SK-N-SH (cell line): Measurements from ENCODE around the gene CDK1. TPM values are rescaled to one million over a fixed set of nuclear protein-coding genes. Genes with fewer than 3 reads are reported as not detected.

Source experiments
- CTCF ChIA-PET: fragments of 300-600, 350-600 bp; formaldehyde crosslinking; extraction: SDS; loops from one replicate; lab custom pipeline; 2021; lab: Yijun Ruan, JAX
- POLR2A ChIA-PET: fragments of 350-600 bp; sonication (Branson Sonifier 250); formaldehyde crosslinking; extraction: SDS; loops from one replicate; lab custom pipeline; 2020; ENCODE audit warnings: antibody characterized with exemption, inconsistent platforms; lab: Yijun Ruan, JAX
- DNase-seq: peaks from one replicate; pipeline ENCODE4 v3.0.0; 2012
- H2AFZ ChIP-seq: fragments of 200-600 bp; sonication (generic); 2 replicates; pipeline ENCODE4 v1.8.1; 2016; ENCODE audit warnings: antibody characterized with exemption, mild to moderate bottlenecking, low read depth
- H3F3A ChIP-seq: fragments of 200-600 bp; sonication (generic); replicated peaks from 2 replicates; pipeline ENCODE3; 2016; ENCODE audit warnings: antibody characterized with exemption, mild to moderate bottlenecking; ENCODE audit not compliant: insufficient read depth
- H3K27ac ChIP-seq, 2 experiments: fragments of 200-500 bp in 1 of 2; fragments of 200-600 bp in 1 of 2; sonication (Bioruptor generic) in 1 of 2; sonication (generic), shearing (Covaris generic) in 1 of 2; 2 replicates each; pipeline versions ENCODE4 v1.5.1 to v1.6.1; 2014 to 2016; ENCODE audit warnings: low read depth in 2 of 2, inconsistent platforms in 1 of 2, low read length in 1 of 2, mild to moderate bottlenecking in 1 of 2, mixed read lengths in 1 of 2
- H3K27me3 ChIP-seq: fragments of 200-600 bp; sonication (generic), shearing (Covaris generic); 2 replicates; pipeline ENCODE4 v1.6.1; 2016; ENCODE audit warnings: mixed run types; ENCODE audit not compliant: insufficient read depth
- H3K36me3 ChIP-seq, 2 experiments: fragments of 200-500 bp in 1 of 2; fragments of 200-600 bp in 1 of 2; sonication (Bioruptor generic) in 1 of 2; sonication (generic) in 1 of 2; replicated peaks in 1 of 2; 2 replicates each; pipeline versions ENCODE3 to v1.5.1; 2014 to 2016; ENCODE audit warnings: low read length in 1 of 2, mild to moderate bottlenecking in 1 of 2; ENCODE audit not compliant: insufficient read depth in 2 of 2, control insufficient read depth in 1 of 2
- H3K4me1 ChIP-seq, 2 experiments: fragments of 200-500 bp in 1 of 2; fragments of 200-600 bp in 1 of 2; sonication (Bioruptor generic) in 1 of 2; sonication (generic), shearing (Covaris generic) in 1 of 2; 2 replicates each; pipeline versions ENCODE4 v1.5.1 to v1.6.1; 2014 to 2016; ENCODE audit warnings: low read depth in 1 of 2, low read length in 1 of 2, mixed run types in 1 of 2; ENCODE audit not compliant: insufficient read depth in 2 of 2, control insufficient read depth in 1 of 2
- H3K4me2 ChIP-seq: fragments of 200-600 bp; sonication (generic), shearing (Covaris generic); 2 replicates; pipeline ENCODE4 v1.6.1; 2017; ENCODE audit warnings: mixed run types
- H3K4me3 ChIP-seq, 2 experiments: fragments of 200-500 bp in 1 of 2; fragments of 200-600 bp in 1 of 2; sonication (Bioruptor generic) in 1 of 2; sonication (generic), shearing (Covaris generic) in 1 of 2; 2 replicates each; pipeline versions ENCODE4 v1.5.1 to v1.8.1; 2014 to 2016; ENCODE audit warnings: low read depth in 2 of 2, inconsistent platforms in 1 of 2, low read length in 1 of 2, mild to moderate bottlenecking in 1 of 2, mixed read lengths in 1 of 2, moderate library complexity in 1 of 2
- H3K79me2 ChIP-seq: fragments of 200-600 bp; sonication (generic); 2 replicates; pipeline ENCODE4 v1.8.1; 2017; ENCODE audit warnings: mild to moderate bottlenecking; ENCODE audit not compliant: insufficient read depth
- H3K9ac ChIP-seq: fragments of 200-600 bp; sonication (generic); 2 replicates; pipeline ENCODE4 v1.6.1; 2017; ENCODE audit warnings: mixed run types
- H3K9me2 ChIP-seq: fragments of 200-600 bp; sonication (generic); 2 replicates; pipeline ENCODE4 v1.6.1; 2017; ENCODE audit warnings: mixed run types
- H3K9me3 ChIP-seq: fragments of 200-600 bp; sonication (generic); 2 replicates; pipeline ENCODE4 v1.6.1; 2017; ENCODE audit warnings: mixed run types, mild to moderate bottlenecking, moderate library complexity
- H4K20me1 ChIP-seq: fragments of 200-600 bp; sonication (generic); 2 replicates; pipeline ENCODE4 v1.6.1; 2017; ENCODE audit warnings: mild to moderate bottlenecking, mixed run types; ENCODE audit not compliant: insufficient read depth
- ELF1 ChIP-seq: IDR thresholded peaks from 2 replicates; pipeline ENCODE4 v1.4.0; 2012
- EP300 ChIP-seq, 2 experiments: IDR thresholded peaks; 2 replicates each; pipeline versions ENCODE4 v1.4.0 to v1.6.1; 2012; ENCODE audit warnings: borderline replicate concordance in 1 of 2, low read depth in 1 of 2, low read length in 1 of 2
- EZH2phosphoT487 ChIP-seq: fragments of 200-600 bp; sonication (generic); IDR thresholded peaks from 2 replicates; pipeline ENCODE4 v1.6.1; 2017; ENCODE audit warnings: low read depth, mixed run types, mild to moderate bottlenecking, antibody characterized with exemption, moderate library complexity, borderline replicate concordance
- FOSL2 ChIP-seq: IDR thresholded peaks from 2 replicates; pipeline ENCODE4 v1.4.0; 2012; ENCODE audit warnings: low read depth, mild to moderate bottlenecking, moderate library complexity, borderline replicate concordance
- FOXJ3 ChIP-seq: sonication (generic); formaldehyde crosslinking; IDR thresholded peaks from 2 replicates; pipeline ENCODE4 v1.5.1; 2020; ENCODE audit warnings: mild to moderate bottlenecking, missing genetic modification reagents
- FOXM1 ChIP-seq: IDR thresholded peaks from 2 replicates; pipeline ENCODE4 v1.4.0; 2012; ENCODE audit warnings: low read depth, mild to moderate bottlenecking
- GATA2 ChIP-seq: sonication (generic); formaldehyde crosslinking; IDR thresholded peaks from 2 replicates; pipeline ENCODE4 v1.5.0; 2020; ENCODE audit warnings: mild to moderate bottlenecking, missing genetic modification reagents
- JUND ChIP-seq: IDR thresholded peaks from 2 replicates; pipeline ENCODE4 v1.4.0; 2012
- MEF2A ChIP-seq: IDR thresholded peaks from 2 replicates; pipeline ENCODE4 v1.4.0; 2012; ENCODE audit warnings: low read depth, borderline replicate concordance
- NRF1 ChIP-seq: IDR thresholded peaks from 2 replicates; pipeline ENCODE4 v1.6.1; 2012; ENCODE audit warnings: low read depth, mild to moderate bottlenecking, low read length
- RXRA ChIP-seq: IDR thresholded peaks from 2 replicates; pipeline ENCODE4 v1.4.0; 2012; ENCODE audit warnings: low read depth, mild to moderate bottlenecking, borderline replicate concordance
- SIN3A ChIP-seq: IDR thresholded peaks from 2 replicates; pipeline ENCODE4 v1.6.1; 2012; ENCODE audit warnings: low read depth, mild to moderate bottlenecking, low read length, moderate library complexity, borderline replicate concordance
- TCF12 ChIP-seq: IDR thresholded peaks from 2 replicates; pipeline ENCODE4 v1.4.0; 2012
- TEAD4 ChIP-seq: IDR thresholded peaks from 2 replicates; pipeline ENCODE4 v1.4.0; 2012; ENCODE audit warnings: mild to moderate bottlenecking, borderline replicate concordance; ENCODE audit not compliant: insufficient read depth
- YY1 ChIP-seq: IDR thresholded peaks from 2 replicates; pipeline ENCODE4 v1.4.0; 2012; ENCODE audit warnings: low read depth, mild to moderate bottlenecking
- ZBTB33 ChIP-seq: IDR thresholded peaks from 2 replicates; pipeline ENCODE4 v1.4.0; 2012; ENCODE audit warnings: low read depth, borderline replicate concordance
- WGBS: methylation state at CpG from one replicate; pipeline ENCODE4 v1.1.6; 2017; ENCODE audit warnings: low lambda C conversion rate; 5-methylcytosine and 5-hydroxymethylcytosine counted together
- polyA plus RNA-seq, 3 experiments: library from polyadenylated mRNA; depleted of rRNA; stranded (reverse); fragments of >200 nt; gene quantifications; 2 replicates each; pipeline ENCODE4 v1.2.3, GENCODE V29; 2012
- TF ChIP-seq, protein P1 (sequence below): fragments of 150-350 bp; IDR thresholded peaks from 2 replicates; pipeline ENCODE4 v1.6.1; 2017; ENCODE audit warnings: antibody characterized with exemption, low read length, low read depth, borderline replicate concordance
- TF ChIP-seq, protein P2 (sequence below): IDR thresholded peaks from 2 replicates; pipeline ENCODE4; 2012
- TF ChIP-seq, protein P3 (sequence below): IDR thresholded peaks from 2 replicates; pipeline ENCODE4 v1.4.0; 2012; ENCODE audit warnings: low read depth

The CDK1 gene
- polyA plus RNA-seq, 1 of the 3 experiments (the other 2 are of a cell fraction): 20.8 TPM

DNA sequence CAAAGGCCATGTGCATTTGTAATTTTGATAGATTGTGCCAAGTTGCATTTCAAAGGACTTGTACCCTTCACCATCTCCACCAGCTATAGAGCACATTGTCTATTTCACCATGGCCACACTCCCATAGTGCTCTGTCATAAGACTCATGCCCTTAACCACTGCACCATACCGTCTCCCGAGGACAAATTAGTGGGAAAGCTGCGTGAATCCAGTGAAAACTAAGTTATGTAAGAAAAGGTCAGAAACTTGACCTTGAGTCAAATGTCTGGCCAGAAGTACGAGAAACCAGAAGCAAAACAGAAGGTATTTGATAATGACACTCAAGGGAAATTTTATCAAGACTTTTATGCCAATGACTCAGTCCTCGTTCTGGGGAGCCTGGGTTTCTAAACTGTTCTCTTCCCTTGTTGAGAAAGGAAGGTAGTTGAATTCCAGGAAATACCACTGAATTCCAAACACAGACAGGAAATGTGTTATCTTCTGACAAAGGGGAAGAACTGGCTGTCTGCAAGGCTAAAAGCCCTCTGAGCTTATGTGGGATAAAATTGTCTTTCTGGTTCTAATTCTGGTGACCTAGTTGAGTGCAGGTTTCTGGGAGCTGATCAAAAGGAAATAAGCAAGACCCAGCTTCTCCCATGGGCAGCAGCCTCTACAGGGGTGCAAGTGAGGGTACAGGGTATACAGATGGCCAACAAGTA lies 49.7 kb downstream of the CDK1 start:
- Histone ChIP-seq H3K4me2 (peak overlapping the region; percentile 72), H3K27ac (peak overlapping the region; percentile 80 to 91), H3K4me3 (peak overlapping the region in 1 of 2 experiments; percentile 42; a peak in 2 of 4 replicates), H3K4me1 (peaks cover 2 to 16% of the 10 kb centered on the region in 2 experiments; a peak in 2 of 4 replicates), H3F3A (peaks cover 24% of the 10 kb centered on the region), H4K20me1 (no peaks in the 10 kb centered on the region), H3K9me2 (no peaks in the 10 kb centered on the region), H3K9me3 (no peaks in the 10 kb centered on the region), H3K79me2 (no peaks in the 10 kb centered on the region), H3K36me3 (no peaks in the 10 kb centered on the region), H3K27me3 (no peaks in the 10 kb centered on the region), H2AFZ (peak overlapping the region; percentile 52), H3K9ac (peak overlapping the region; percentile 22; the same call in 1 of the 2 replicates)
- ChIA-PET CTCF (interaction anchor here (0.6 to 1.1 kb wide), 3 partner anchors 11 to 22 kb away, joined by 3 read pairs; no protein-coding TSS in a partner anchor), POLR2A (no interaction called here)
- no peak for DNase-seq
- TF ChIP-seq ELF1: peak; percentile 14; the same call in 1 of the 2 replicates
- TF ChIP-seq FOXM1: 0 out of 2 replicates have a peak, but pooled peaks have one; percentile 41
- TF ChIP-seq, protein P1, sequence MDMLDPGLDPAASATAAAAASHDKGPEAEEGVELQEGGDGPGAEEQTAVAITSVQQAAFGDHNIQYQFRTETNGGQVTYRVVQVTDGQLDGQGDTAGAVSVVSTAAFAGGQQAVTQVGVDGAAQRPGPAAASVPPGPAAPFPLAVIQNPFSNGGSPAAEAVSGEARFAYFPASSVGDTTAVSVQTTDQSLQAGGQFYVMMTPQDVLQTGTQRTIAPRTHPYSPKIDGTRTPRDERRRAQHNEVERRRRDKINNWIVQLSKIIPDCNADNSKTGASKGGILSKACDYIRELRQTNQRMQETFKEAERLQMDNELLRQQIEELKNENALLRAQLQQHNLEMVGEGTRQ: no peak
- 0 out of 2 replicates have a peak, but pooled peaks have one; percentile 34 for TF ChIP-seq TEAD4
- peak; percentile 56 for TF ChIP-seq MEF2A
- TF ChIP-seq NRF1: no peak
- TF ChIP-seq RXRA: peak; percentile 58
- TF ChIP-seq EP300 (IDR thresholded peaks at IDR 0.05; ENCODE audit: borderline replicate concordance in 1 of 2, low read depth in 1 of 2, low read length in 1 of 2): peak; percentile 19 to 73; a peak in 3 of 4 replicates
- TF ChIP-seq SIN3A: peak; percentile 22; the same call in 1 of the 2 replicates
- TF ChIP-seq, protein P2, sequence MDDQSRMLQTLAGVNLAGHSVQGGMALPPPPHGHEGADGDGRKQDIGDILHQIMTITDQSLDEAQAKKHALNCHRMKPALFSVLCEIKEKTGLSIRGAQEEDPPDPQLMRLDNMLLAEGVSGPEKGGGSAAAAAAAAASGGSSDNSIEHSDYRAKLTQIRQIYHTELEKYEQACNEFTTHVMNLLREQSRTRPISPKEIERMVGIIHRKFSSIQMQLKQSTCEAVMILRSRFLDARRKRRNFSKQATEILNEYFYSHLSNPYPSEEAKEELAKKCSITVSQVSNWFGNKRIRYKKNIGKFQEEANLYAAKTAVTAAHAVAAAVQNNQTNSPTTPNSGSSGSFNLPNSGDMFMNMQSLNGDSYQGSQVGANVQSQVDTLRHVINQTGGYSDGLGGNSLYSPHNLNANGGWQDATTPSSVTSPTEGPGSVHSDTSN: peak; percentile 76
- peak; percentile 77 for TF ChIP-seq TCF12
- TF ChIP-seq JUND: peak; percentile 69
- TF ChIP-seq GATA2: no peak
- TF ChIP-seq ZBTB33: no peak
- no peak for TF ChIP-seq EZH2phosphoT487
- peak; percentile 16; the same call in 1 of the 2 replicates for TF ChIP-seq YY1
- TF ChIP-seq, protein P3, sequence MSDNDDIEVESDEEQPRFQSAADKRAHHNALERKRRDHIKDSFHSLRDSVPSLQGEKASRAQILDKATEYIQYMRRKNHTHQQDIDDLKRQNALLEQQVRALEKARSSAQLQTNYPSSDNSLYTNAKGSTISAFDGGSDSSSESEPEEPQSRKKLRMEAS: peak; percentile 49
- TF ChIP-seq FOSL2: peak; percentile 71
- TF ChIP-seq FOXJ3 (CRISPR knock-in tag): no peak
- 8% methylated on average over 5 of the region's 5 CpGs for WGBS
